Measurements from ENCODE around the gene TBX6.
"Not testable (repeated sequence)": the region's sequence is repeated elsewhere in the genome, so short reads cannot be mapped to it uniquely, and the experiment has no call there.

TBX6 gene

DNA sequence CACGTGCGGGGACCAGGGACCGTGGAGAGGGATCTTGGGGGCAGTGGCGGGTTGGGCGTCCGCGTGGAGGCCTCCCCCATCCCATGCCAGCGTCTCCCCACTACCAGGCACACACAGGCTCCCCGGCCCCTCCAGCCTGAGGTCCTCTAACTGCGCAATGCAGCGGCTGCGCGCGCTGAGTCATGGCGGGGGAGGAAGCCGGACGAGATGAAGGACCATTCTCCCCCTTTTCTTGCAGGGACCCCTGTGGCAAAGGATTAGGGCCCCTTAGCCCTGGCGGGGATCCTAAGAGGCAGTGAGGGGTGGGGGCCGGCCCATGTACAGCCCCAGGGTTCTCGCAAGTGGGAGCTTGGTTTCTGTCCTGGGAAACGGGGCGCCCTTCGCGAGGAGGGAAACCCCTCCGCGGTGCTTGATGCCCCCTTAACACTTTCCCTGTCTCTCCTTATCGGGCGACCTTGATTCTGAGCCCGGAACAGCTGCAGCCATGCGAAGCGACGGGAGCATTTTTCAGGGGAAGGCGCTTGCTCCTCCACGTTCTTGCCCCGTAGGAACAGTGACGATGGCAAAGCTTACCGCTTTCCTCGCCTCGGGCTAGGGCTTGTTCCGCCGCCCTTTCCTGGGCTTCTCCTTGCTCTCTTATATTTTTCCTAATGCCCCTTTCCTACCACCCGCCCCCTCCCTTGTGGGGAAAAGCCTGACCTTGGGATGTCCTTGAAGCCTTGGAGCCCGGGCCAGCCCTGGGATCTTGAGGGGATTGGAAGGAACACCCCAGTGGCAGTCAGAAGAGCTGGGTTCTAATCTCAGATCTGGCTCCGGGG is 25.6 kb downstream of the TBX6 start:
- no peak for DNase-seq (ENCODE audit: low read depth)

DNA sequence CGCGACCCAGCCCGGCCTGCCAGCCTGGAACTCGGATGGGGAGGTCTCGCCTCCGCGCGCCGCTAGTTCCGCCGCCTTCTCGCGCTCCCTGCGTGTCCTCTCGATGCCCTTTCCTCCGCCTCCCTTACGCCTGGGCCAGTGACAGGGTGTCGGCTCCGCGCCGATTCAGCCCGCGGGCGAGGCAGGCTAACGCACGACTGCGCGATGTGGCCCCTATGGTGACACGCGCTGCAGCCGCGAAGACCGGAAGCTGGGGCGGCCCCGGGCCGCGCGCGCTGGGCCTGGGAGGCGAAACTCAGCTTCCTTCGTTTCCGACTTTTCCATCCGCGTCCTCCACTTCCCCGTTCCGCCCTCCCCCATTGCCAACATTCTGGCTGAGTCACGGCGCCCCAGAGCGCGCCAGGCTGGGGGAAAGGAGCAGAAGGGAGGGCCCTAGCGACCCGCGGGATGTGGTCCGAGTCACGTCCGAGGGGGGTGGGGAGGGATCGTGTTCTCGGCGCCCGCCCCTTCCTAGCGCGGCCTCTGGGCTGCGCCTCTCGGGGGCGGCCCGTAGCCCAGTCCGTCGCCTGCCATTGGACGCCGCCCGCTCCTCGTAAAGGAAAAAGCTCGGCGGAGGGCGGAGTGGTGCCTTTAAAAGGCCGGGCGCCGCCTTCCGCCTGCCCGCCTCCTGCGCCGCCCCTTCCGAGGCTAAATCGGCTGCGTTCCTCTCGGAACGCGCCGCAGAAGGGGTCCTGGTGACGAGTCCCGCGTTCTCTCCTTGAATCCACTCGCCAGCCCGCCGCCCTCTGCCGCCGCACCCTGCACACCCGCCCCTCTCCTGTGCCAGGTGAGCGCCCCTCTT is 26.4 kb downstream of the TBX6 start, which contains the start of gene ALDOA:
ALDOA (plus strand) TSS at position 659 of the 841 bp plus-strand sequence. CDS start 1,138 bp downstream, outside the sequence.
- DNase-seq (ENCODE audit: low read depth) = peak; percentile 91

DNA sequence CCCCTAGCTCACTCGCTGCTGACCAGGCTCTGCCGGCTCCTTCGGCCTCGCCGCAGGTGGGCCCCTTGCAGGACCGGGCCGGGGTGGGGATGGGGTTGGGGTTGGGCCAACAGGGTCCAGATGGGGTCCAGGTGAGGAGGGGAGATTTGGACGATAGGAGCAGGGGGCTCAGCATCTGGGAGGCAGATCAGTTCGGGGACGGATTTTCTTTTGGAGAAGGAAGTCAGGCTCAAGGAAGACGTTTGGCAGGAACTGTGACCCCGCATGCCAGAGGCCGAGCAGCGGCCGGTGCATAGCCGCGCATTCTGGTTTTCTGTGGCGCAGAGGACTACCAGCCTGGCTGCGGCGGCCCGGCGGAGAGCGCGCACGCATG is 27.0 kb downstream of the TBX6 start:
- DNase-seq (ENCODE audit: low read depth) = no peak

DNA sequence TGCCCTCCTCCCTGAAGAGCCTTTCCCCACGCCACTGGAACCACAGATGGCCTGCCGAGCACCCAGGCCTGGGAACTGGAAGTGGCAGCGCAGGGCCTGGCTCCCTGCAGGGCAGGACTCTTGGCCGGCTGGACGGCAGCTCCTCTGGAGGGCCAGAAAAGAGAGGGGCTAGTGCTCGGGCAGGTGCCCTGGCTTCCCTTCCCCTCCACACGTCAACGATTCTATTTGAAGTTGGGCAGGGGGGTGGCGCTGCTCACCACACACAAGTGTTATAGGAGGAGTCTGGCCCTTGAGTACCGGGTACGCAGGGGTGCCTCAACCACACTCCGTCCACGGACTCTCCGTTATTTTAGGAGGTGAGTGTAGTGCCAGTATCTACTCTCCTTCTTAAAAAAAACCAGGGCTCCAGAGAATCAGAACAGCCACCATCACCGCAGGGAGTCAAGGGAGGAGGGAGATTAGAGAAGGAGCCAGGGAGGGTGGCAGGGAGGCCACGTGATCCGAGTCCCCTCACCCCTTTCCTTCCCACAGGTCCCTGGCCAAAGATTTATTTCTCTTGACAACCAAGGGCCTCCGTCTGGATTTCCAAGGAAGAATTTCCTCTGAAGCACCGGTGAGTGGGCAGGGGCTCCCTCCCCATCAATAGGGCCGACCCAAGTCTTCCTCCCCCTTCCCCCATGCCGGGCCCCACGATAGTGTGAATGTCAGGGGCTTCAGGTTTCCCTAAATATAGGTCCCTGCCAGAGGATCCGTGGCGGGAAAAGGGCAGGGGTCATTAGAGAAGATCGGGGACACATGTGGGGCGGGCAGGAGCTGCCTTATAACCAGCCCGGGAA is 27.6 kb downstream of the TBX6 start:
- peak; percentile 50 for DNase-seq (ENCODE audit: low read depth)

DNA sequence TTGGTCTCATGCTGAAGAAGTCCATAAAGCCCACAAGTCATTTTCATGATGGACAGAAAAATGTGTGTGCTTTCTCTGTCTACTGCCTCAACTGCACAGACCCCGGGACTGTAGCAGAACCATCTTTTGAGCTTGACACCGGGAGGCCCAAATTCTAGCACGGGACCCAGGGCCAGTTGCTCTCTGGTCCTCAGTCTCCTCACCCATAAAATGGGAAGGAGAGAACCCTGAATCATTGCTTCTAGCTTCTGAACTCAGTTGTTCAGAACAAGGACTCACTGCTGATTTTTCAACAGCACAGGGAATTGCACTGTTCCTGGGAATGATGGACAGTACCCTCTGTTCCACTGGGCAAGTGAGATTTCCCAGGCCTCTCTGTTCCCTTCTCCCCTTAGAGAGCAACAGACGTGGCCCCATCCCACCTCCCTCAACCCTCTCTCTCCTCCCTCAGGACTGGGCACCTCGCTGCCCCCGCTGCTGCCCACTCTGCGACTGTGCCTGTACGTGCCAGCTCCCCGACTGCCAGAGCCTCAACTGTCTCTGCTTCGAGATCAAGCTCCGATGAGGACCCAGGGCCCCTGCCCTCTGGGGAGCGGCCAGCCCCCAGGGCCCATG is 28.3 kb downstream of the TBX6 start:
- no peak for DNase-seq (ENCODE audit: low read depth)

DNA sequence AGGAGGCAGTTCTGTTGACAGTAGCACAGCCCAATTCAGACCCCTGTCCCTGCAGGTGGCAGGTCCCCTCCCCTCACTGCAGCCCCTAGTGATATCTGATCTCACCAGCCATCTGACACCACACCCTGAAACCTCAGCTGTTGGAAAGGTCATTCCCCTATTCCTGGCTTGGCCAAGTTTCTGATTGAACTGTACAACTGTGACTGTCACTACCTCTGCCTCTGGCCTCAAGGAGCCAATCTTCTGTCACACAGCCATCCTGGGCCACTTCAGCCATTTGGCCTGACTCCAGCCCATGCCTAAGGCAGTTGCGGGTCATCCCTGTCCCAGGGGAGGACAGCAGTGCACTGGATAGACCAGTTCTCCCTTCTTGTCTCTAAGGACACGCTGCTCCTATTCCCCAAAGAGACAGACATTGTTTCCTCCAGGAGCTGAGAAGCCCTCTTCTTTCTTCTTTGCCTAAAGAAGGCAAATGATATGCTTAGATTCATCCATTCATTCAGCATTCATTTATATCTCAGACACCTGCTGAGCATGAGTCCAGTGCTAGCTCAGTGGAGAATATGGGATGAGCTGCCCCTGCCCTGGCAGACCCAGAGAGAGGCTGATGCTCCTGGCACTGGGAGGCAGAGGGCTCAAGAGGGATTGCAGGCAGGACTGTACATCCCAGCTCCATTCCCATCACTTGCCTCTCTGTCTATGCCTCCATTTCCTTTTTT is 30.7 kb downstream of the TBX6 start:
- no peak for DNase-seq (ENCODE audit: low read depth)

DNA sequence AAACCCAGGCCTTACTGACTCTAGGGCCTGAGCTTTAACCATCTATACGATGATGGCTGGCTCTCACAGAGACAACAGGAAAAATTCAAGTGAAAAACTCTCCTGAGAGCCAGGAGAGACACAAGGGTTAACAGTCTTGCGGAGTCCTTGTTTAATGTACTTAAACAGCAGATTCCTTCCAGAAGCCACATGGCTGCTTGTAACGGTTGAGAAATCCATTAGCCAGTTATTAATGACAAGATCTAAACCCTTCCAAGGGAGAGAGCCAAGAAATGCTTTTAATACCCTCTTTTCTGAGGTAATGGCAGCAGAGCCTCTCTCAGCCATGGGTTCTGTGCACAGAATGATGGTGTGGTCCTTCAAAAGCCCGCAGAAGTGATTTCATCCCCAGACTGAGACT is 31.4 kb downstream of the TBX6 start:
- no peak for DNase-seq (ENCODE audit: low read depth)

DNA sequence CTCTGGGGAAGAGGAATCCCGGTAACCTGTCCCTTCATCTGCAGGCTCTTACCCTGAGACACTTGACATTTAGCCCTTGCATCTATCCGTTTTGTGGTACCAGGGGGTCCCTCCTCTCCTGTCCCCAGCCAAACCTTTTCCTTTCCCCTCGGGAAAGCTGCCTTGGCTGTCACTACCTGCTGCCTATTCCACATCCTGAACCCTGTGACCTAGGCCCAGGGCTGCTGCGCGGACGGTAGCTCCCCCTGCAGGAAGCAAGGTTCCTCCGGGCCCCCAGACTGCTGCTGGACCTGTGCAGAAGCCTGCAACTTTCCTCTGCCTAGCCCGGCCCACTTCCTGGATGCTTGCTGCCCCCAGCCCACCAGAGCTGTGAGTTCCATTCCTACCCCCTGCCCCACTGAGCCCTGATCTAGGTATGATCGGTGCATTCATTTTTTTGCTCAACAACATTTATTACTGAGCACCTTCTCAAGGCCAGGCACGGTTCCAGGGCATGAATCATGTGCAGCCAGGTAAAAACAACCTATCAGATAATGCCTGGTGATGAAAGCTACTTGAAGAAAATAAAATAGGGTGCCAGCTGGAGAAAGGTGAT is 36.7 kb downstream of the TBX6 start:
- no peak for DNase-seq (ENCODE audit: low read depth)

DNA sequence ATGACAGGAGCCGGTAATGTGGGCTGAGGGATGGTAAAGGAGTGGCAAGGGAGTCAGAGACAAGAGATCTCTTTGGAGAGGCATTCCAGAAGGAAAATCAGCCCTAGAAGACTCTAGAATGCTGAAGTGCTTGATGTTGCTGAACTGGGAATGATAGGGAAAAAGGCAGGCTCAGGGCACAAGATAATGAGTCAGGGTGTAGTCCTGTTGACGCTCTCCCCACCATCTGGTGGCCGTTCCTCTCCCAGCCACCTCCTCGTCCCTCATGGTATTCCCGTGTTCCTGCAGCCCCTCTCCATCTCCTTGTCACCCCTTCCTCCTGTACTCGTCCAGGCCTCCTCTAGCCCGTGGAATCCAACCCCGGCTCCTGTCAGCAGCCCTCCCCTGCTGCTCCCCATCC is 37.3 kb downstream of the TBX6 start:
- DNase-seq (ENCODE audit: low read depth) = no peak

DNA sequence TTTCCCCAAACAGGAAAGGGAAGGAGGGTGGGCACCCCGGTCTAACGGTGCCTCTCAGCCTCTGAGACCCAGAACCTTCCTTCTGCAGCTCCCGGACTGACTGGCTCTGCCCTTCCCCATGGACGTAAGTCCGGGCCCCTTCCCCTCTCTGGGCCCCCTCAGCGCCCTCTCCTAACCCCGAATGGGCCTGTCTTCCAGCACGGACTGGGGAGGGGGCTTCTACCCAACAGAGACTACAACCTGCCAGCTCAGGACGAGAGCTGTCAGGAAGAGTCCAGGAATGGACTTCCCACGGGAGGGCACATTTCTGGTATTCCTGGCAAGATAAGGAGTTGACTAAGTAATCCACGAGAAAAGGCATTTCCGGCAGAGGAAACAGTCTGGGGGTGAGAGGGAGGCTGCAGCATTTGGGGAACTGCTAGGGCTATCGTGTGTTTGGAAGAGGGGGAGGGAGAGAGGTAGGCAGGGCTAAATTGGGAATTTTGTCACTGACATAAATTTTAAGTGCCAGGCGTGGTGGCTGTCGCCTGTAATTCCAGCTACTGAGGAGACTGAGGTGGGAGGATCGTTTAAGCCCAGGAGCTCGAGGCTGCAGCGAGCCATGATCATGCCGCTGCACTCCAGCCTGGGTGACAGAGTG is 38.2 kb downstream of the TBX6 start:
- DNase-seq (ENCODE audit: low read depth) = no peak

DNA sequence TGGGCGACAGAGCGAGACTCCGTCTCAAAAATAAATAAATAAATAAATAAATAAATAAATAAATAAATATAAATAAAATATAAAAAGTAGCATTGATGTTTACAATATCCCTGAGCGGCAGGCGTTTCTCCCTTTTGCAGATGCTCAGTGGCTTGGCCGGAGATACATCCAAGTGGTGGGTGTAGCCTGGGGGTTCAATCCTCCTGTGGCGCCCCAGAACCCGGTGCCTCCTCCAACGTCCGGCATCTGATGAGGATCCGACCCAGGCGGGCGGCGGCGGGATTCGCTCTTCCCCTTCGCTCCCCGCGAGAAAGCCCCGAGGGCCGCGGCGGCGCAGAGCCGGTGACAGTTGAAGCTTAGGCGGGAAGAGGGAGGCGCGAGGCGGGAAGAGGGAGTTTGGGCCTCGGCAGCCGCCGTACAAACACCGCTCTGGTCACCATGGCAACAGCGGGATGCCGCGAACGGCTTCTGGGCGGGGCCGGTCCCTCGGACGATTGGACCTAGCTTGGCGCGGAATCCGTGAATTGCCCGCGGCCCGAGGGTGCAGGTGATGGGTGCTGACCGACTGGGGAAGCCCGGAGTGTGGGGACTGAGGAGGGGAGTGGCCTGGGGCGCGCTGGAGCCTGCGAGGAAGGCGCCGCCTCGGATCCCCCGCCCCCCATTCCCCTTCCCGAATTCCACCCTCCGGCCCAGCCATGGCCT is 38.9 kb downstream of the TBX6 start:
- DNase-seq (ENCODE audit: low read depth) = peak; percentile 89

DNA sequence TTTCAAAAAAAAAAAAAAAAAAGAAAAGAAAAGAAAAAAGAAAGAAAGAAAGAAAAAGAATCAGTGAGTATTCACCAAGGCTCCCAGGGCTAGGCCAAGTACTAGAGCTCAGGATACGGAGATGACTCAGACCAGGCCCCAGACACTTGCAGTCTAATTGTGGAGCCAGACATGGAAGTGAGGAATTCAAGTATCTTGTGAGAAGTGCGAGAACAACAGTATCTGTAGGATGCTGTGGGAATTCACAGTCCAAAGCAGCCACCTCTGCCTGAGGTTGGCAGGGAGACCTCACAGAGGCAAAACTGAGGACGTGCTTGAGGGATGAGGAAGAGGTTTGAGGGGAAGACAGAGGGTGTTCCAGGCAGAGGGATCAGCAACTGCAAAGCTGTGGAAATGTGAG is 40.2 kb downstream of the TBX6 start:
- DNase-seq (ENCODE audit: low read depth) = no peak

DNA sequence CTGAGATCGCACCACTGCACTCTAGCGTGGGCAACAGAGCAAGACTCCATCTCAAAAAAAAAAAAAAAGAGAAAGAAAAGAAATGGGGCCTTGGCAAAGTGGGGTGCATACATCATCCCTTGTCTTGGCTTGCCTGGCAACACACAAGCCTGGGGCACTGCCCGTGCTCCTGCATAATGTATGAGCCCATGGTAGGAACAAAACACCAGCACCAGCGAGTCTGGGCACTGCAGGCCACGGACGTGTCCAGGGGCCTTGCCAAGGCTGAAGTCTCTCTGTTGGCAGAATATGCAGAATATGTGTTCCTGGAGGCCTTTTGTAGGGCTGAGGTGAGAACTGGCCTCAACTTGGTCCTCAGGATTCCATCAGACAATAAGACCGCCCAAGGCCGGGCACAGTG is 41.9 kb downstream of the TBX6 start:
- DNase-seq (ENCODE audit: low read depth) = no peak

DNA sequence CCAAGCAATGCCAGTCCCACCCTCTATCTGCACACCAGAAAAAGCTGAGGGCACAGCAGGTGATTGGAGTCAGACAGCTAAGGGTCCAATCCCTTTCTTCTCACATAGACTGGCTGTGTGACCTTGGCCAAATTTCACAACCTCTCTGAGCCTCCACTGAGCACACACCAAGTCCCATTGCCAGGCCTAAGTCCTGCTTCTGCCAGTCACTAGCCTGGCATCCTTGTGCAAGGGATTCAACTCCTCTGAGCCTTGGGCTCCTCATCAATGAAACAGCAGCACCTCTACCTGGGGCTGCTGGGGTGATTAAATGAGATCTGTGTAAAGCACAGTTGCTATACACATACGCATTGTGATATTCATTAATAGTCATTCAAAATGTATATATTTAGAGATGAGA is 45.1 kb downstream of the TBX6 start:
- no peak for DNase-seq (ENCODE audit: low read depth)

DNA sequence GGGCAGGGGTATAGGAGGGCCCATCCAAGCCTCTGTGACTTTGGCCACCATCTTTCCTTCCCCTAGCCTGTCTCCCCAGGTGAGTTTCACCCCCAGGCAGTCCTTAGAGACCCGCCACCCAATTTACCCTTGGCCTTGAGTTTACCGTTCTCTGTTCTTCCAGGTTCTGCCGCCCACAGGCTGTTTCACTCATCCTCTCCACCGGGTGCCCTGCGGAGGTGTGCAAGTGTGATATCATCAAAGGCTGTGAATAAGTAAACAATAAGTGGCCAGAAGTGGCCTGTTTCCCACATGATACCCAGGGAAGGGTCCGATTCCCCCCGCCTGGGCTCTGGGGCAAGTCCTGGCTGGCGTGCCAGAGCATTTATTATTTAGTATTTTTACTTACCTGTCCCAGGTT is 45.5 kb downstream of the TBX6 start:
- no peak for DNase-seq (ENCODE audit: low read depth)

DNA sequence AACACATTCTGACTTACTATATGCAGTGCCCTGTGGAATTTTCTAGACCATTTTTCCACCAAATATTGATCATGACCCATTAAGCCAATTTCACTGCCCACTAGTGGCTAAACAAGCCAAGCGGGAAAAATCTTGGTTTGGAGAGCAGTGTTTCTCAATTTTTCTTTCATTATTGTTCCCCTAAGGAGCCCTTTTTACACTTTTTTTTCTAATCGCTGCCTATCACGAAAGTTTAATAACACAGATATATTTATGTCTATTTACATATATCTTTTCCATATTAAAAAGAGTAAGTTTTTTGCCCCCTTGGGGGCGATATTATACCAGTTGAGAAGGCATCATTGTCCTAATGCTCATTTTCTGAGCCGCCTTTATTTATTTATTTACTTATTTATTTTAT is 49.9 kb downstream of the TBX6 start:
- no peak for DNase-seq (ENCODE audit: low read depth)

DNA sequence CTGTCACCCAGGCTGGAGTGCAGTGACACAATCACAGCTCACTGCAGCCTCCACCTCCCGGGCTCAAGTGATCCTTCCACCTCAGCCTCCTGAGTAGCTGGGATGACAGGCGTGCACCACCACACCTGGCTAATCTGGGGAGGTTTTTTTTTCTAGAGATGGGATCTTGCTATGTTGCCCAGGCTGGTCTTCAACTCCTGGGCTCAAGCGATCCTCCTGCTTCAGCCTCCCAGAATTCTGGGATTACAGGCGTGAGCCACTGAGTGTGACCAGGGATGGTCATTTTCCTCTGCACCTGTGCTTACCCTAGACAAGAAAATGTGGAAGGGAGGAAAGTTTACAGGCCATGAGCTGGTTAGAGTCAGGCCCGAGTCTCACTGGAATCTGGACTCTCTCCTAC is 51.0 kb downstream of the TBX6 start:
- DNase-seq (ENCODE audit: low read depth) = not testable (repeated sequence)

DNA sequence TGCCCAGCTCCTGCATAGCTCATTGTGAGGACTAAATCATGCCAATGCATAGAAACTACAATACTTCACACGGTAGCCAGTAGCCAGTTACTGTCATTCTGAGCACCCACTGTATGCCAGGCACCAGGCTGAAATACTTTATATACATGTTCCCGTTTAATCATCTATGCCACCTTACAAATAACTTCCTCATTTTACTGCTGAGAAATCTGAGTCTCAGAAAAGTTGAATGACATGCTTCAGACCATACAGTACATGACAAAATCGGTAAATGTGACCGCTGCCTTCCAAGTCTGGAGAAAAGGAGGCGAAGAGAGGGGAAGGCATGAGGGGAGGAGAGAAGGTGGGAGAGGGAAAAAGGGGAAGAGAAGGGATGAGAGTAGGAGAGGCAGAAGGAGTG is 51.5 kb downstream of the TBX6 start:
- no peak for DNase-seq (ENCODE audit: low read depth)

Measured in stimulated activated CD8-positive, alpha-beta memory T cell treated with anti-CD3 and anti-CD28 coated beads, Interleukin-12 subunit alpha, Interleukin-12 subunit beta, amount 100 ng/mL, for 1 hour (primary cell).